Effector memory CD4-positive, alpha-beta T cell (primary cell): ENCODE measurements around the gene CNPY4.

Experiments
- DNase-seq, 3 donors: peaks; one replicate each; pipeline ENCODE4 v3.0.0-alpha.2; 2020
- H3K27ac ChIP-seq: 2 replicates; pipeline ENCODE4 v1.7.0; 2013; ENCODE audit warnings: mild to moderate bottlenecking, low read length, moderate library complexity; ENCODE audit not compliant: insufficient read depth, poor library complexity, severe bottlenecking
- H3K27me3 ChIP-seq: replicated peaks from 2 replicates; pipeline ENCODE4 v1.7.0; 2013; ENCODE audit warnings: mild to moderate bottlenecking, low read length; ENCODE audit not compliant: insufficient read depth, control insufficient read depth, poor library complexity, severe bottlenecking
- H3K36me3 ChIP-seq: 2 replicates; pipeline ENCODE4 v1.7.0; 2013; ENCODE audit warnings: mild to moderate bottlenecking, low read length, moderate library complexity; ENCODE audit not compliant: control insufficient read depth, insufficient read depth
- H3K4me1 ChIP-seq: 2 replicates; pipeline ENCODE4 v1.7.0; 2013; ENCODE audit warnings: low read length, mild to moderate bottlenecking; ENCODE audit not compliant: control insufficient read depth, insufficient read depth, poor library complexity, severe bottlenecking
- H3K4me3 ChIP-seq: 2 replicates; pipeline ENCODE4 v1.7.0; 2013; ENCODE audit warnings: low read length, low read depth, mild to moderate bottlenecking; ENCODE audit not compliant: insufficient read depth, poor library complexity, severe bottlenecking
- H3K9me3 ChIP-seq: 2 replicates; pipeline ENCODE4 v1.7.0; 2013; ENCODE audit warnings: mild to moderate bottlenecking, low read length, moderate library complexity; ENCODE audit not compliant: control insufficient read depth

The CNPY4 gene

DNA sequence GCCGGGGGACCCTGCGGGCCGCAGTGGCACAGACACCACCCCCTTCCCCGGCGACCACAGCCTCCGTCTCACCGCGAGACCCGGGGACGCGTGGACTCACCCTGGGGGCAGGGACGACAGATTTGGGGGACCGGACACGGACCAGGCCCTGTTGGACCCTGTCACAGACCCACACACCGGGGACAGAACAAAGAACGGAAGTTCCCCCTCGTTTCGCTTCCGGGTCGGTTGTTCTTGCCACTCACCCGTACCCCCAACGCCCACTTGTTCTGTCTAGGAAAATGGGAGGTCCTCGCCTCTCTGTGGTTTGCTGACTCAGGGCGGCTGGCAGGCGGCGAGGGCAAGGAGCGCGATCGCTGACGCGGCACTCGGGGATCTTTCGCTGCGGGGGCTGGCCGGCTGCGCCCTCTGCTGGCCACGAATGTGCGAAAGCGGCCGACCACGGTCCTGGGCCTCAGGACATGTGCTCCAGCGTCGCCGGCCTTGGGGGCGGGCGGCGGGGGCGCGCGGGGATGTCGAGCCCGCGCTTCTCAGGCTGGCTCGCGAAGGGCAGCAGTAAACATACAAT, 37.8 kb upstream of the CNPY4 start, which contains the start of gene ZNF3:
Gene ZNF3 (minus strand): TSS at position 189 of the 568 bp plus-strand sequence. CDS start 4,366 bp downstream, outside the sequence.
- peak within 1 kb of the TSS; percentile 80 for H3K4me3 ChIP-seq
- peak within 1 kb of the TSS; percentile 83 for H3K27ac ChIP-seq
- DNase-seq = peak; percentile 94 to 97 (median 96)
- H3K9me3 ChIP-seq = no peaks in the 10 kb centered on the region
- peaks cover 16% of the 10 kb centered on the region for H3K36me3 ChIP-seq
- no peaks in the 10 kb centered on the region for H3K27me3 ChIP-seq
- peaks cover 14% of the 10 kb centered on the region for H3K4me1 ChIP-seq

DNA sequence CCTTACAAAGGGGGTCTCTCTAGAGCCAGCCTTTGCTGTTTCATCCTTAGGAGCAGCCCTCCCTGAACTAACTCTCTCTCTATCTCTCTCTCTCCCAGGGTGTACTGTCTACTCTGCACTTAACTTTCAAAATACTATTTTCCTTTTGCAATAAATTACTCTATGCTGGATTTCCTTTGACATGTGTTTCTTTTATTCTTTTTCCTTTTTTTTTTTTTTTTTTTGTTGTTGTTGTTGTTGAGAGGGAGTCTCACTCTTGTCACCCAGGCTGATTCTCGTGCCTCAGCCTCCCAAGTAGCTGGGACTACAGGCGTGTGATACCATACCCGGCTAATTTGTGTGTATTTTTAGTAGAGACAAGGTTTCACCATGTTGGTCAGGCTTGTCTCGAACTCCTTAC, 36.5 kb upstream of the CNPY4 start:
- no peak overlapping the region for H3K4me3 ChIP-seq
- no peak for DNase-seq
- H3K36me3 ChIP-seq = peaks cover 10% of the 10 kb centered on the region
- H3K27ac ChIP-seq = no peak overlapping the region
- H3K4me1 ChIP-seq = peaks cover 14% of the 10 kb centered on the region
- H3K27me3 ChIP-seq = no peaks in the 10 kb centered on the region
- H3K9me3 ChIP-seq = no peaks in the 10 kb centered on the region

DNA sequence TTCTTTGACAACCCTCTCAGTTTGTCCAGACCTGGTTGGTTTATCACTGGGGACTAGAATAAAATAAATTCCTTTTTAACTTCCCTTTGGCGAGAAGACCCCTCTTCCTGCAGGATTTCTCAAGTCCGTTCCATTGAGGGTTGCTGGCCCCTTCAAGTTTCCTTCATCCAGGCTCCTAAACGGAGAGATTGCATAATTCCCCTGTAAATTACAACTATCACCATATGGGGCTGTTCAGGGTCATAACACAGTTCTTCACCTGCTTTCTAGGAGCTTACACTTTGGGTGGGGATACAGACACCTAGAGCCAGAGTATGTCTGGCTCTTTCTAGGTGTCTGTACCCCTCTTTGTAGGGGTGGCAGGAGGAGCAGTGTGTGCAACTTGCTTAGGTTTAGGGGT, 33.9 kb upstream of the CNPY4 start:
- no peak overlapping the region for H3K27ac ChIP-seq
- no peaks in the 10 kb centered on the region for H3K9me3 ChIP-seq
- peaks cover 18% of the 10 kb centered on the region for H3K4me1 ChIP-seq
- H3K4me3 ChIP-seq = no peak overlapping the region
- peaks cover 3% of the 10 kb centered on the region for H3K36me3 ChIP-seq
- H3K27me3 ChIP-seq = no peaks in the 10 kb centered on the region
- DNase-seq = no peak

DNA sequence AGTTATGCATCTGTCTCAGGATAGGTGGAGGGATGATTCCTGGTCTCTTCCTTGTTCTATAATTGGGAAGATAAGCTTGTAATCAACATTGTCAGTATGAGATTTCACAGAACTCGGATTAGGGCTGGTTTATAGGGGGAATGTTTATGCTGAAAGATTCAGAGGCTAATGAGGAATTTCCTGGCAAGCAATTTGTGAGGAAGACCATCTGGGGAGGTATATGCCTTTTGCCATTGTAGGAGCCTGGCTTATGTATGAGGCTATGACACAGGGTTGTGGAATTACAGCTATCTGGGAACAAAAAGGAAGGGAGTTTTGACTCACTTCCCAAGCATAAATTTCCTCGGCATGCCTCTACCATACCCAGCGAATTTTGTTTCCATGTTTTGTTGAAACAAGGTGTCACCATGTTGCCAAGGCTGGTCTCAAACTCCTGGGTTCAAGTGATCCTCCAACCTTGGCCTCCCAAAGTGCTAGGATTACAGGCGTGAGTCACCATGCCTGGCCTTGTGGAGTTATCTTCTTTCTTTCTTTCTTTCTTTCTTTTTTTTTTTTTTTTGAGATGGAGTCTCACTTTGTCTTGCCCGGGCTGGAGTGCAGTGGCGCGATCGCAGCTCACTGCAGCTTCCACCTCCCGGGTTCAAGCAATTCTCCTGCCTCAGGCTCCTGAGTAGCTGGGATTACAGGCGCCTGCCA, 32.2 kb upstream of the CNPY4 start:
- peaks cover 19% of the 10 kb centered on the region for H3K36me3 ChIP-seq
- H3K4me3 ChIP-seq = no peak overlapping the region
- DNase-seq = no peak
- no peaks in the 10 kb centered on the region for H3K9me3 ChIP-seq
- no peak overlapping the region for H3K27ac ChIP-seq
- H3K27me3 ChIP-seq = no peaks in the 10 kb centered on the region
- peaks cover 13% of the 10 kb centered on the region for H3K4me1 ChIP-seq

DNA sequence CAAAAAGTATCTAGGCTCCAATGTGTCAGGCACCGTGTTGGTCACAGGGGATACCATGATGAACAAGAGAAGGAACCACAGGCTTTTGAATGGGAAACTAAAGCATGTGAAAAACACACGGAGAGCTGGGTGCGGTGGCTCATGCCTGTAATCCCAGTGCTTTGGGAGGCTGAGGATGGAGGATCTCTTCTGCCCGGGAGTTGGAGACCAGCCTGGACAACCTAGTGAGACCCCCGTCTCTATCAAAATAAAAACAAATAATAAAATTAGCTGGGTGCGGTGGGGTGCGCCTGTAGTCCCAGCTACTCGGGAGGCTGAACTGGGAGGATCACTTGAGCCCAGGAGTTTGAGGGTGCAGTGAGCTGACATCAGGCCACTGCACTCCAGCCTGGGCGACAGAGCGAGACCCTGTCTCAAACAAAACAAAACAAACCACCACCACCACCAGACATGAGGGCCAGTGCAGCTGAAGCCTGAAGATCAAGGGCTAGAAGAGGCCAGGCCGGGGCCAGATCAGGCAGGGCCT, 31.3 kb upstream of the CNPY4 start:
- Histone ChIP-seq H3K27ac (peak overlapping the region; percentile 78), H3K36me3 (peaks cover 29% of the 10 kb centered on the region), H3K9me3 (no peaks in the 10 kb centered on the region), H3K4me1 (peaks cover 6% of the 10 kb centered on the region), H3K4me3 (peak overlapping the region; percentile 71), H3K27me3 (no peaks in the 10 kb centered on the region)
- no peak for DNase-seq

DNA sequence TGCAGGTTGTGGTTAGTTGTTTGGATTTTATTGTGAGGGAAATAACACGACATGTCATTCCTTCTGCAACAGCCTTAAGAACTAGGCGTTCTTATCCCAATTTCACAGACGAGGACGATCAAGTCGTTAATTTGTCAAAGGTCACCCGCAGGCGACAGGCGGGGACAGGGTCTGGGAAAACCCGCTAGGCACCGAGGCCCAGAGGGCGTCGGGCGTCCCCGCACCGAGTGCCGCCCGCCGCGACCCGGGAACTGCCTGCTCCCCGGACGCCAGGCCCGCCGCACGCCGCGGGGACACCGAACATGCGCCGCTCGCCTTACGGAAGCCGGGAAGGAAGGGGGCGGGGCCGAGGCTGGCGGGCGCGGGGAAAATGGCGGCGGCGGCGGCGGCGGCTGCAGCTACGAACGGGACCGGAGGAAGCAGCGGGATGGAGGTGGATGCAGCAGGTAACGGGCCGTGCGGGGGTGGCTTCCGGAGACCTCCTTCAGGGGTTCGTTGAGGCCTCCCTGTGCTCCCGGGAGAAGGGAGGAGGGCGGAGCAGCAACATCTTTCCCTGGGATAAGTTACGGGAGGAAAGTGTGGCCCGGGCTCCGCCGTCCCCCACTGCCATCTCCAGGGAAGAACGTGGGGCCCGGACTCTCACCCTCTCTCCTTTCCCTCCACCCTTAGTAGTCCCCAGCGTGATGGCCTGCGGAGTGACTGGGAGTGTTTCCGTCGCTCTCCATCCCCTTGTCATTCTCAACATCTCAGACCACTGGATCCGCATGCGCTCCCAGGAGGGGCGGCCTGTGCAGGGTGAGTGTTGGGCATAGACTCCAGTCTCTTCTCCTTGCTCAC, 30.6 kb upstream of the CNPY4 start, which contains the start of gene COPS6:
Gene COPS6 (plus strand): TSS at position 349 of the 837 bp plus-strand sequence. CDS start 22 bp downstream, at position 371.
- no peaks in the 10 kb centered on the region for H3K27me3 ChIP-seq
- H3K27ac ChIP-seq = peak within 1 kb of the TSS; percentile 78
- DNase-seq = peak; percentile 75 to 81 (median 78)
- no peaks in the 10 kb centered on the region for H3K9me3 ChIP-seq
- peak within 1 kb of the TSS; percentile 71 for H3K4me3 ChIP-seq
- H3K4me1 ChIP-seq = peaks cover 6% of the 10 kb centered on the region
- H3K36me3 ChIP-seq = peaks cover 36% of the 10 kb centered on the region

DNA sequence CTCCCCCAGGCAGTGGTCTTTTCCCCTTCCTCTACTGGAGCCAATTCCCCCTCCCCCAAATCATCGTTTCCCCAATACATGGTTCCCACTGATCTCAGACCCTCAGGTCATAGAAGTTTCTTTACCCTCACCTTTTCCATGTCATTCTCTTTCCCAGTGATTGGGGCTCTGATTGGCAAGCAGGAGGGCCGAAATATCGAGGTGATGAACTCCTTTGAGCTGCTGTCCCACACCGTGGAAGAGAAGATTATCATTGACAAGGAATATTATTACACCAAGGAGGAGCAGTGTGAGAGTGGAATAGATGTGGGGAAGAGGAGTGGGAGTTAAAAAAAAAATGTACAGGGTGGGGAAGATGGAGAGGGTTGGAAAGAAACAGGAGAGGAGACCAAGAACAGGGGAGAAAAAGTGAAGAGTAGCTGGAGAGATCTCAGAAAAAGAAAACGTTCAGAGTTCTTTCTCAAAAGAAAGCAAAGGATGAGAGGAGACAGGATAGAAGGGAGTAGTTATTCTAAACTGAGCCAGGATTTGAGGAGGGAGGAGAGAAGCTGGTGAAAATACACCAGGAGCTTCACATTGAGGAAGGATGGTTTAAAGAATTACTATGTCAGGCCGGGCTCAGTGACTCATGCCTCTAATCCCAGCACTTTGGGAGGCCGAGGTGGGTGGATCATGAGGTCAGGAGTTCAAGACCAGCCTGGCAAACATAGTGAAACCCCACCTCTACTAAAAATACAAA, 29.8 kb upstream of the CNPY4 start:
- Histone ChIP-seq H3K36me3 (peaks cover 43% of the 10 kb centered on the region), H3K9me3 (no peaks in the 10 kb centered on the region), H3K27ac (peak overlapping the region; percentile 78), H3K4me1 (peaks cover 6% of the 10 kb centered on the region), H3K27me3 (no peaks in the 10 kb centered on the region), H3K4me3 (peak overlapping the region; percentile 71)
- DNase-seq = no peak

DNA sequence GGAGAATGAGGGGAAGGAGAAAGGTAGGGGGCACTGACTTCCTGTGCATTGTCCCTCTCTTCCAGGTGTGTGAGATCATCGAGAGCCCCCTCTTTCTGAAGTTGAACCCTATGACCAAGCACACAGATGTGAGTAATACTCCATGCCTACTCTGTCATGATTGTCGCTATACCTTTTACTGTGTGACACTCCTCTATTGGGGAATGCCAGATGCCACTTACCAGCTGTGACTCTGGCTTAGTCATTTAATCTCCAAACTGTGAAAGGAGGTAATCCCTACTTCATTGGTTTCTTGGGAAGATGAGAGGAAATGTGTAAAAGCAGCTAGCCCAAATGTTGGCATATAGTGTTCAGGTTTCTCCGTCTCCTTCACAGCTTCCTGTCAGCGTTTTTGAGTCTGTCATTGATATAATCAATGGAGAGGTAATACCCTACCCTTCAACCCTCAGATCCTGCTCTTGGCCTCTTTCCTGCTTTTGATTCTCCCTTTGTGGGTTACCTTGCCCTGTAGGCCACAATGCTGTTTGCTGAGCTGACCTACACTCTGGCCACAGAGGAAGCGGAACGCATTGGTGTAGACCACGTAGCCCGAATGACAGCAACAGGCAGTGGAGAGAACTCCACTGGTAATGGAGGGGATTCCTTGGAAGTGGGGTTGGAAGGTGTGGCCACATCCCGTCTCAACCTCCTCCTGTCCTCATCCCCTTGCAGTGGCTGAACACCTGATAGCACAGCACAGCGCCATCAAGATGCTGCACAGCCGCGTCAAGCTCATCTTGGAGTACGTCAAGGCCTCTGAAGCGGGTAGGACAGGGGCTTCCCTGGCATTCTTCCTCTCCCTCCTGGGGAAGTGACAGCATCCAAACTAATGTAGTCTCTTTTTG, 28.7 kb upstream of the CNPY4 start:
- no peak overlapping the region for H3K4me3 ChIP-seq

More for the DNA sequence above, 28.7 kb upstream of the CNPY4 start:
- H3K27ac ChIP-seq = no peak overlapping the region
- H3K4me1 ChIP-seq = peaks cover 6% of the 10 kb centered on the region
- DNase-seq = no peak
- peaks cover 53% of the 10 kb centered on the region for H3K36me3 ChIP-seq
- H3K27me3 ChIP-seq = no peaks in the 10 kb centered on the region
- H3K9me3 ChIP-seq = no peaks in the 10 kb centered on the region
